ENCODE results near the gene TMPRSS4. TPM values are rescaled to one million over a fixed set of nuclear protein-coding genes. Genes with fewer than 3 reads are reported as not detected.

TMPRSS4 gene
- total RNA-seq, 1 donor = not detected

DNA sequence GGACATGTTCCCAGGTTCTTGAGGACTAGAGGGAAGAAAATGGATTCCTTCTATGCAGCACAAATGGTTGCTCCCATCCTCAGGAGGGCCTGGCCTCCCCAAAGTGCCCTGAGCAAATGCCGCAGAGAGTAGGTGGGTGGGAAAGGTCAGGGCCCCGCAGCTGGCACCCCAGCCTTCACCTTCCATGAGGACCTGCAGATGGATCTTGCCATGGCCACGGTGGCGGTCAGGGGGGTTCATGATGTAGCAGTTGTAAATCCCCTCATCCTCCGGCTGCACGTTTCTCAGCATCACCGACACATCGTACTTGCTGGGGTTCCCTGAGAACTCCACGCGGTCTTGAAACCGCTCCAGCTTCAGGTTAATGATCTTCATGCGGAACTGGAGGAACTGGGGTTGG, 91.0 kb downstream of the TMPRSS4 start:
- TF ChIP-seq, protein P1, sequence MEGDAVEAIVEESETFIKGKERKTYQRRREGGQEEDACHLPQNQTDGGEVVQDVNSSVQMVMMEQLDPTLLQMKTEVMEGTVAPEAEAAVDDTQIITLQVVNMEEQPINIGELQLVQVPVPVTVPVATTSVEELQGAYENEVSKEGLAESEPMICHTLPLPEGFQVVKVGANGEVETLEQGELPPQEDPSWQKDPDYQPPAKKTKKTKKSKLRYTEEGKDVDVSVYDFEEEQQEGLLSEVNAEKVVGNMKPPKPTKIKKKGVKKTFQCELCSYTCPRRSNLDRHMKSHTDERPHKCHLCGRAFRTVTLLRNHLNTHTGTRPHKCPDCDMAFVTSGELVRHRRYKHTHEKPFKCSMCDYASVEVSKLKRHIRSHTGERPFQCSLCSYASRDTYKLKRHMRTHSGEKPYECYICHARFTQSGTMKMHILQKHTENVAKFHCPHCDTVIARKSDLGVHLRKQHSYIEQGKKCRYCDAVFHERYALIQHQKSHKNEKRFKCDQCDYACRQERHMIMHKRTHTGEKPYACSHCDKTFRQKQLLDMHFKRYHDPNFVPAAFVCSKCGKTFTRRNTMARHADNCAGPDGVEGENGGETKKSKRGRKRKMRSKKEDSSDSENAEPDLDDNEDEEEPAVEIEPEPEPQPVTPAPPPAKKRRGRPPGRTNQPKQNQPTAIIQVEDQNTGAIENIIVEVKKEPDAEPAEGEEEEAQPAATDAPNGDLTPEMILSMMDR (IDR thresholded peaks at IDR 0.05; ENCODE audit: insufficient read depth, low read depth, low read length) = no peak
- DNase-seq (ENCODE audit: low read depth) = no peak
- no peak overlapping the region for H3K4me3 ChIP-seq (ENCODE audit: low read depth, low read length)

DNA sequence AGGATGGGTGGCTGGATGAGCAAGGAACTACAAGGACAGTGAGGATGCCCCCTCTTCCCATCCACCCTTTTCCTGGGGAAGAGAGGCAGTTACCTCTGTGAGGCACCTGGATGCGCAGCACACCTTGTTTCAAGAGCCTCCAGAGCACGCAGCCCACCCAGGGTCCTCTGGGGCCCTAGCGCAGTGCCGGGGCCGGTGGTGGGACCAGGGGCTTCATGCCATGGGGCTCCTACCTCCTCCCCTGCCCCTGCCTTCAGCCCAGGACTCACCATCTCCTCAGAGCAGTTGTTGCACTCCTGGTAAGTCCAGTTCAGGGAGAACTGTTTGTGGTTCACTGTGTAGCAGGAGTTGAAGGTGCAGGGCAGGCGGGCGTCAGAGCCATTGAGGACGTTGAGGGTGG, 91.4 kb downstream of the TMPRSS4 start:
- no peak overlapping the region for H3K4me3 ChIP-seq (ENCODE audit: low read depth, low read length)
- TF ChIP-seq, protein P1 (IDR thresholded peaks at IDR 0.05; ENCODE audit: insufficient read depth, low read depth, low read length) = no peak
- no peak for DNase-seq (ENCODE audit: low read depth)

DNA sequence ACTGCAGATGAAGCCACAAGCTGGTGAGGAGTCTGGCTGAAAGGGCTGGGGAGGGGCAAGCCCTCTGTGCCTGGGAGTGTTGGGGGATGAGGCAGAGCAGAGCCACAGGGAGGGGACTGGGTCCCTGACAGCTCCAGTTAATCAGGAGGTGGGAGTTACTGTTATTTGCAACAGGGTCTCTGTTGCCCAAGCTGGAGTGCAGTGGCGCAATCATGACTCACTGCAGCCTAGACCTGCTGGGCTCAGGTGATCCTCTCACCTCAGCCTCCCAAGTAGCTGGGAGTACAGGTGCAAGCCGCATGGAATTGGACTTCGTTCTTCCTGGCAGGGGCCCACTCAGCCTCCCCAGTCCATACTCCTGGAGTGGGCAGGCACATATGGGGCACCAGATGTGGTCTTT, 91.9 kb downstream of the TMPRSS4 start:
- no peak overlapping the region for H3K4me3 ChIP-seq (ENCODE audit: low read depth, low read length)
- TF ChIP-seq, protein P1 (IDR thresholded peaks at IDR 0.05; ENCODE audit: insufficient read depth, low read depth, low read length) = no peak
- DNase-seq (ENCODE audit: low read depth) = no peak

DNA sequence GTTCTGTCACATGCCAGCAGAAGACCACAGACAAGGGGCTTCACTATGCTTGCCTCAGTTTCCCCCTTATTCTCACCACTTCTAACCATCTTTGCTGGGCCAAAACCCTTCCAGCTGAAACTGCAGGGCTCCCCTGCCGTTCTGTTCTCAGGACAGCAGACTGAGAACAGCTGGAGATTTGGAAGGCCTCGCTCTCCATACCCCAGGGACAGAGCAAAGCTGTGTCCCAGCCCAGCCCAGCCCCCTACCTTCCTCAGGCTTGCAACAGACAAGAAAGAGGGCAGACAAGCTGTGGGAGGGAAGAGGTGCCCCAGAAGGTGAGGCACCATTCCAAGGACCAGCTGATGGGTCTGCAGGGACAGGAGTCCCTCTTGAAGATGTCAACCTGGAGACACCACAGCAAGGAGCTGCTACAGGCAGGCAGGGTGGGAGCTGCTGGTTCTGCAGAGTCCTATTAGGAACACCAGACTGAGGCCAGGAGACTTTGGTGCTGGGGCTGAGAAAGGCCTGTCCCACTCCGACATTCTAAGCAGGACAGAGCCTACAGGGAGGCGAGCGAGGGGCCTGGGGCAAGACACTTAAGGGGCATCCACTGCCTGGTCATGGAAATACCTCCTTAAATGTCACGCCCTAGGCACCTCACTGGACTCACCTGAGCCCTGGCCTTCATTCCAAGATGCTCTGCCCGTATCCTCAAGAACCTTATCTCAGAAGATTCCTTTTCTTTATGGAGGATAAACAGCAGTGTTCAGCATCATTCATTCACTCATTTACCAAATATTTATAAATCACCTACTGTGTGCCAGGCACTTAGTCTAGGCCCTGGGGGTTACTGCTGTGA, 92.6 kb downstream of the TMPRSS4 start:
- TF ChIP-seq, protein P1 (IDR thresholded peaks at IDR 0.05; ENCODE audit: insufficient read depth, low read depth, low read length) = no peak
- no peak overlapping the region for H3K4me3 ChIP-seq (ENCODE audit: low read depth, low read length)
- no peak for DNase-seq (ENCODE audit: low read depth)

DNA sequence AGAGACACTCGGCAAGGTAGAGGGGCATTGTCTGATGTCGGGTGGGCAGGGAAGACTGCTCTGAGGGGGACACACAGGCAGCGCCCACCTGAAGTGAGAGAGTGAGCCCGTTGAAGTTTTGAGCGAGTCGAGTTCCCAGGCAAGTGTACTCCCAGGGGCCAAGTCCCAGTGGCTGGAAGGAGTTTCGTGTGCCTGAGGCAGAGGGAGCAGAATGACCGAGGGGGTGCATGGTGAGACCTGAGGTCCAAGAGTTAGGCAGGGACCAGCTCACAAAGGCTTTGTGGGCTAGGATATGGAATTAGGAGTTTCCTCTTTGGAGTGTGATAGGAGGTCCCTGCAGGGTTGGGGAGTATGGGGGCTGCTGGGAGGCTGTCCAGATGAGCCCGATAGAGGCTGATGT, 93.4 kb downstream of the TMPRSS4 start:
- TF ChIP-seq, protein P1 (IDR thresholded peaks at IDR 0.05; ENCODE audit: insufficient read depth, low read depth, low read length) = no peak
- no peak for DNase-seq (ENCODE audit: low read depth)
- H3K4me3 ChIP-seq (ENCODE audit: low read depth, low read length) = no peak overlapping the region

DNA sequence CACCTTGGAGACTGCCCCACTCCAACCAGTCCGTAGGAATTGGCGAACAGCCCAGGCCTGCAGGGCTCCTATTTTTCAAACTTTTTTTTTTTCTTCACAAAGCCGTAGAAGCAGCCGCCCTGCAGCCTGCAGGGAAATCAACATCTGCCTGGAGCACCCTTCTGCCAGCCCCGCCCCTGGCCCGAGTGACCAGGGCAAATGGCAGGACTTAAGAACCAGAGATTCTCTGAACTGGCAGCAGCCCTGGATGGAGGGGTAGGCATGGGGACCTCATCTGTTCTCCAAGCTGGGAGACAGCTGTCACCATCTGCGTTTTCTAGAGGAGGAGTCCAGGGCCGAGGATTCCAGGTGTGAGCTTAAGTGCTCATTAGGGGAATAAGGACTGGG, 94.0 kb downstream of the TMPRSS4 start:
- H3K4me3 ChIP-seq (ENCODE audit: low read depth, low read length) = no peak overlapping the region
- TF ChIP-seq, protein P1 (IDR thresholded peaks at IDR 0.05; ENCODE audit: insufficient read depth, low read depth, low read length) = no peak
- no peak for DNase-seq (ENCODE audit: low read depth)

Other genes with a start within 250 kb of the TMPRSS4 start
- not detected in 2 replicates for gene FXYD6, start 200.4 kb upstream of the TMPRSS4 start, total RNA-seq
- gene TMPRSS13, start 147.7 kb upstream of the TMPRSS4 start, total RNA-seq = not detected in 2 replicates
- gene IL10RA, start 90.7 kb upstream of the TMPRSS4 start, total RNA-seq = not detected in 2 replicates
- gene SMIM35, start 9.9 kb downstream of the TMPRSS4 start, total RNA-seq = not detected in 2 replicates
- gene SCN4B, start 75.7 kb downstream of the TMPRSS4 start, total RNA-seq = not detected in 2 replicates
- gene SCN2B, start 99.6 kb downstream of the TMPRSS4 start, total RNA-seq = not detected in 2 replicates
- gene JAML, start 147.9 kb downstream of the TMPRSS4 start, total RNA-seq = not detected in 2 replicates
- gene MPZL3, start 175.3 kb downstream of the TMPRSS4 start, total RNA-seq = 0.32 and 0.86 TPM in 2 replicates
- not detected in 2 replicates for gene MPZL2, start 187.2 kb downstream of the TMPRSS4 start, total RNA-seq
- gene CD3E, start 227.7 kb downstream of the TMPRSS4 start, total RNA-seq = not detected in 2 replicates

Data from fibroblast of villous mesenchyme (primary cell).